ENCODE data around the gene OR52N1.

OR52N1 gene

GRCh38 chr11:5737091-5737490, 54.0 kb downstream of the OR52N1 start:
- DNase-seq (ENCODE audit: low read depth, low spot score) = no peak
- no peak overlapping the region for H3K4me3 ChIP-seq (ENCODE audit: low read length)

Measured in Jurkat, Clone E6-1 (cell line).